B cell (primary cell): ENCODE data around the gene SYCP3.

Experiments used
- CTCF ChIP-seq: fragments of 200-600 bp; IDR thresholded peaks from one replicate; pipeline ENCODE4 v1.8.0; 2022; ENCODE audit warnings: antibody characterized with exemption, mild to moderate bottlenecking
- EZH2 ChIP-seq: IDR thresholded peaks from 2 replicates; pipeline ENCODE4 v1.6.1; 2012; ENCODE audit warnings: borderline replicate concordance, low read depth, mild to moderate bottlenecking, moderate library complexity, low read length; ENCODE audit not compliant: insufficient read depth, poor library complexity, severe bottlenecking

- TF ChIP-seq CTCF (peak; percentile 89), EZH2 (no peak)
Observed at GRCh38 chr12:101759396-101760047, 20.3 kb upstream of the SYCP3 start.
